LNCaP clone FGC (cell line): Measurements from ENCODE around the gene MBNL1.
A peak's percentile ranks its signal among the peaks of the same experiment; 100 is the strongest.

Experiments
- DNase-seq: peaks from one replicate; pipeline ENCODE4 v3.0.0-alpha.2; 2011; ENCODE audit warnings: low read depth
- H3K4me3 ChIP-seq: 2 replicates; pipeline ENCODE4 v1.5.1; 2011; ENCODE audit warnings: mild to moderate bottlenecking, low read depth, low read length, control low read depth
- TF ChIP-seq, protein P1 (sequence below): IDR thresholded peaks from 2 replicates; pipeline ENCODE4 v1.5.1; 2012; ENCODE audit warnings: mild to moderate bottlenecking; ENCODE audit not compliant: control insufficient read depth, insufficient read depth; ENCODE audit errors: extremely low read depth

MBNL1 gene

GRCh38 chr3:152474585-152474984 lies 205.9 kb downstream of the MBNL1 start:
- DNase-seq, result peak; percentile 49
- TF ChIP-seq, protein P1, sequence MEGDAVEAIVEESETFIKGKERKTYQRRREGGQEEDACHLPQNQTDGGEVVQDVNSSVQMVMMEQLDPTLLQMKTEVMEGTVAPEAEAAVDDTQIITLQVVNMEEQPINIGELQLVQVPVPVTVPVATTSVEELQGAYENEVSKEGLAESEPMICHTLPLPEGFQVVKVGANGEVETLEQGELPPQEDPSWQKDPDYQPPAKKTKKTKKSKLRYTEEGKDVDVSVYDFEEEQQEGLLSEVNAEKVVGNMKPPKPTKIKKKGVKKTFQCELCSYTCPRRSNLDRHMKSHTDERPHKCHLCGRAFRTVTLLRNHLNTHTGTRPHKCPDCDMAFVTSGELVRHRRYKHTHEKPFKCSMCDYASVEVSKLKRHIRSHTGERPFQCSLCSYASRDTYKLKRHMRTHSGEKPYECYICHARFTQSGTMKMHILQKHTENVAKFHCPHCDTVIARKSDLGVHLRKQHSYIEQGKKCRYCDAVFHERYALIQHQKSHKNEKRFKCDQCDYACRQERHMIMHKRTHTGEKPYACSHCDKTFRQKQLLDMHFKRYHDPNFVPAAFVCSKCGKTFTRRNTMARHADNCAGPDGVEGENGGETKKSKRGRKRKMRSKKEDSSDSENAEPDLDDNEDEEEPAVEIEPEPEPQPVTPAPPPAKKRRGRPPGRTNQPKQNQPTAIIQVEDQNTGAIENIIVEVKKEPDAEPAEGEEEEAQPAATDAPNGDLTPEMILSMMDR, result peak; percentile 87
- no peak overlapping the region for H3K4me3 ChIP-seq

- TF ChIP-seq, protein P1, result no peak
- no peak for DNase-seq
- no peak overlapping the region for H3K4me3 ChIP-seq
These were observed 208.7 kb downstream of the MBNL1 start for GRCh38 chr3:152477422-152477821.

DNA sequence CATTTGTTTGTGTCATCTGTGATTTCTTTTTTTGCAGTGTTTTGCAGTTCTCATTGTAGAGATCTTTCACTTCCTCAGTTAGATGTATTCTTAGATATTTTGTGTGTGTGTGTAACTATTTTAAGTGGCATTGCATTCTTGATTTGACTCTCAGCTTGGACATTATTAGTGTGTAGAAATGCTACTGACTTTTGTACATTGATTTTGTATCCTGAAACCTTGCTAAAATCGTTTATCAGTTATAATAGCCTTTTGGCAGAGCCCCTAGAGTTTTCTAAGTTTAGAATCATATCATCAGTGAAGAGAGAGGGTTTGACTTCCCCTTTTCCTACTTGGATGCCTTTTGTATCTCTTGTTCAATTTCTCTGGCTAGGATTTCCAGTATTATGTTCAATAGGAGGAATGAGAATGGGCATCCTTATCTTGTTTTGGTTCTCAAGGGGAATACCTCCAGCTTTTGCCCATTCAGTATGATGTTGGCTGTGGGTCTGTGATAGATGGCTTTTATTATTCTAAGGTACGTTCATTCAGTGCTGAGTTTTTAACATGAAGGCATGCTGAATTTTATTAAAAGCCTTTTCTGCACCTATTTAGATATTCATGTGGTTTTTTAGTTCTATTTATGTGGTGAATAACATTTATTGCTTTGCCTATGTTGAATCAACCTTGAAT lies 211.7 kb downstream of the MBNL1 start:
- TF ChIP-seq, protein P1, result no peak
- no peak overlapping the region for H3K4me3 ChIP-seq
- DNase-seq, result no peak

DNA sequence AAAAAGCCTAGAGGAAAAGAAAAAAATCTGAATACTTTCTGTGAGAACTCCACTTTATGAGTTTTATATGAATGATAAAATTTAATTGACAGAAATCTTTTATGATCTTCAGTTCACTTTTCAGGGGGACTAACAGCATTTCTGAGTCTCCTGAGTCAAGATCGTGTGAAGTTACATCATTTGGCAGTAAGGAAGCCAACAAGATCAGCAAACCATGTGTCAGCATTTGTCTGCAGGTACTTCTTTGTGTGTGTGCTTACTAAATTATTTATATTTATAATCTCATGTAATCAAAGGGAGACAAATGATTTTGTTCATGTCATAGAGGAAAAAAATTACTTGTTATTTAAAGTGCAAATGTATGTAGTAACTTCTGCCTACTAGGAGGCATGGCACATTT lies 217.6 kb downstream of the MBNL1 start:
- H3K4me3 ChIP-seq, result no peak overlapping the region
- TF ChIP-seq, protein P1, result no peak
- DNase-seq, result no peak

GRCh38 chr3:152488449-152488848 lies 219.7 kb downstream of the MBNL1 start:
- H3K4me3 ChIP-seq, result no peak overlapping the region
- TF ChIP-seq, protein P1, result no peak
- no peak for DNase-seq

DNA sequence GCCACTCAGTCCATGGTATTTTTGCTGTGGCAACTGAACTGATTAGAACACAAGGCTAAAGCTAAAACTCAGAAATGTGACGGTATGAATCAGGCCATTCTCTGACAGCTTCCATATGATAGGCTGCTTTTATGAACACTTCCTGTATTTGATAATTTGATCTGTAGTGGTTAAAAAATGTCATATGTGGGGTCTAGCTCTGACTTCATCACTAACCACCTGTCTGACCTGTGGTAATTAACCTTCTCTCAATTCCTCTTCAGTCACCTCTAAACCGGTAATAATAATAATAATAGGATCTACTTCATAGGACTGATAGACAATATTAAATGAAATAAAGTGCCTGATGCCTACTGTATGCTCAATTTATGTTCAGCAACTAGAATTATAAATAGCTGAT lies 223.2 kb downstream of the MBNL1 start:
- no peak overlapping the region for H3K4me3 ChIP-seq
- TF ChIP-seq, protein P1, result no peak
- DNase-seq, result no peak

DNA sequence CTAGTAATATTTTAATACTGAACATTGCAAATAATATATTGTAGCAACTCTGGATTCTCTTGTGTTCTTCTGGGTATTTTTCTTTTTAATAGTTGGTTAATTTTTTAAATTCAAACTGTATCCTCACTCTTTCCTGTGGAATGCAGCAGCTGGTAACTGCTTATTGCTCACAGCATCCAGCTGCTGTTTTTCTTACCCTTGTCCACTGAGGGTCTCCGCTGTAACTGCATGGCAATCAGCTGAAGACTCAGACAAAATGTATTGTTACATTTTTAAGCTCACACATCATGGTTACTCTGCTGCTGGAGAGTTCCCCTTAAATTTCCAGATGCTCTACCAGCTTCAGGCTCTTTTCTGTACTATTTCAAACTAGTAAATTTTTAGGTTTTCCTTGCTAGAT lies 227.6 kb downstream of the MBNL1 start:
- TF ChIP-seq, protein P1, result no peak
- no peak for DNase-seq
- no peak overlapping the region for H3K4me3 ChIP-seq
